Measurements from ENCODE around the gene NUDT10.
A peak's percentile ranks its signal among the peaks of the same experiment; 100 is the strongest.

NUDT10 gene

GRCh38 chrX:51334276-51334675 is 1.7 kb downstream of the NUDT10 start:
- ChIA-PET CTCF (interaction anchor here (0.8 to 1.1 kb wide), 3 partner anchors 9 to 127 kb away, joined by 3 to 5 read pairs (median 3); no protein-coding TSS in a partner anchor), POLR2A (no interaction called here)
- DNase-seq (ENCODE audit: extremely low spot score): no peak
- TF ChIP-seq FOXA1 (IDR thresholded peaks at IDR 0.05): no peak
- TF ChIP-seq ELF4 (IDR thresholded peaks at IDR 0.05): no peak
- TF ChIP-seq TARDBP (IDR thresholded peaks at IDR 0.05): no peak
- TF ChIP-seq CTBP1 (IDR thresholded peaks at IDR 0.05; ENCODE audit: borderline replicate concordance): no peak
- no peak for TF ChIP-seq NFRKB (IDR thresholded peaks at IDR 0.05)

GRCh38 chrX:51336584-51336983 is 4.0 kb downstream of the NUDT10 start:
- ChIA-PET CTCF (interaction anchor here (0.6 to 1.8 kb wide), 9 partner anchors 14 to 639 kb away, joined by 3 to 12 read pairs (median 5); no protein-coding TSS in a partner anchor), POLR2A (interaction anchor here (1.2 kb wide), 1 partner anchor 59 kb away, joined by 6 read pairs; no protein-coding TSS in a partner anchor)
- no peak for TF ChIP-seq LEF1 (IDR thresholded peaks at IDR 0.05; ENCODE audit: borderline replicate concordance)
- TF ChIP-seq ZNF384 (IDR thresholded peaks at IDR 0.05): no peak
- no peak for TF ChIP-seq CTBP1 (IDR thresholded peaks at IDR 0.05; ENCODE audit: borderline replicate concordance)
- TF ChIP-seq FOXM1 (IDR thresholded peaks at IDR 0.05; ENCODE audit: borderline replicate concordance): no peak
- no peak for TF ChIP-seq ELF4 (IDR thresholded peaks at IDR 0.05)
- TF ChIP-seq SUZ12 (IDR thresholded peaks at IDR 0.05): no peak
- no peak for TF ChIP-seq L3MBTL2 (conservative IDR thresholded peaks at IDR 0.05)
- no peak for TF ChIP-seq TARDBP (IDR thresholded peaks at IDR 0.05)
- no peak for TF ChIP-seq FOXK2 (IDR thresholded peaks at IDR 0.05)
- TF ChIP-seq HDGF (IDR thresholded peaks at IDR 0.05; ENCODE audit: borderline replicate concordance): no peak
- TF ChIP-seq ARNT (IDR thresholded peaks at IDR 0.05): no peak
- TF ChIP-seq NFRKB (IDR thresholded peaks at IDR 0.05): no peak
- TF ChIP-seq FOXA1 (IDR thresholded peaks at IDR 0.05): no peak
- no peak for TF ChIP-seq PKNOX1 (IDR thresholded peaks at IDR 0.05)
- no peak for TF ChIP-seq BHLHE40 (IDR thresholded peaks at IDR 0.05; ENCODE audit: borderline replicate concordance)
- no peak for TF ChIP-seq SP1 (IDR thresholded peaks at IDR 0.05)
- DNase-seq (ENCODE audit: extremely low spot score): peak; percentile 52

- no peak for DNase-seq (ENCODE audit: extremely low spot score)
- POLR2A ChIA-PET: no interaction called here
- CTCF ChIA-PET: no interaction called here
- TF ChIP-seq LEF1 (IDR thresholded peaks at IDR 0.05; ENCODE audit: borderline replicate concordance) (no peak), FOXM1 (IDR thresholded peaks at IDR 0.05; ENCODE audit: borderline replicate concordance) (no peak)
Measured at GRCh38 chrX:51361251-51361650, 28.6 kb downstream of the NUDT10 start.

- ChIA-PET POLR2A (no interaction called here), CTCF (no interaction called here)
- DNase-seq (ENCODE audit: extremely low spot score): no peak
- TF ChIP-seq CTBP1 (IDR thresholded peaks at IDR 0.05; ENCODE audit: borderline replicate concordance) (no peak), BHLHE40 (IDR thresholded peaks at IDR 0.05; ENCODE audit: borderline replicate concordance) (no peak), FOXA1 (IDR thresholded peaks at IDR 0.05) (no peak), SUZ12 (IDR thresholded peaks at IDR 0.05) (no peak), ARNT (IDR thresholded peaks at IDR 0.05) (no peak), TARDBP (IDR thresholded peaks at IDR 0.05) (no peak), ZNF384 (IDR thresholded peaks at IDR 0.05) (no peak), NFRKB (IDR thresholded peaks at IDR 0.05) (no peak), FOXM1 (IDR thresholded peaks at IDR 0.05; ENCODE audit: borderline replicate concordance) (no peak), LEF1 (IDR thresholded peaks at IDR 0.05; ENCODE audit: borderline replicate concordance) (no peak), SP1 (IDR thresholded peaks at IDR 0.05) (no peak), L3MBTL2 (conservative IDR thresholded peaks at IDR 0.05) (no peak)
Measured at GRCh38 chrX:51376672-51377071, 44.0 kb downstream of the NUDT10 start.

All from HEK293T (cell line).